NOMO-1 (cell line): ENCODE data around the gene STARD3.

Experiments
- DNase-seq, 2 experiments: peaks; one replicate each; lab custom pipeline; 2025; ENCODE audit not compliant: unreplicated experiment in 2 of 2; lab: John Stamatoyannopoulos, UW

Gene STARD3

DNA sequence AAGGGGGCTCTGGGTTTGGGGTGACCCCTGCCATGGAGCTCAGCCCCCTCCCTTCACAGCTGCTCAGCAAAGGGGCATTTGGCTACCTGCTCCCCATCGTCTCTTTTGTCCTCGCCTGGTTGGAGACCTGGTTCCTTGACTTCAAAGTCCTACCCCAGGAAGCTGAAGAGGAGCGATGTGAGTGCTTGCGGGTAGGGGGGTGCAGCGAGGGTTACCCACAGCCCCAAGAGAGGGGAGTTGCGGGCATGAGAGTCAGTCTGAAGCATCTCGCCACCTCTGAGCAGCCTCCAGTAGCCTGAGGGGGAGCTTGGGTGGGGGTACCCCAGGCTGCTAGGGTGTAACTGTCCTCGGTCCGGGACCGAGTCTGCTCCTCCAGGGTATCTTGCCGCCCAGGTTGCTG lies 21.4 kb downstream of the STARD3 start:
- no peak for DNase-seq

DNA sequence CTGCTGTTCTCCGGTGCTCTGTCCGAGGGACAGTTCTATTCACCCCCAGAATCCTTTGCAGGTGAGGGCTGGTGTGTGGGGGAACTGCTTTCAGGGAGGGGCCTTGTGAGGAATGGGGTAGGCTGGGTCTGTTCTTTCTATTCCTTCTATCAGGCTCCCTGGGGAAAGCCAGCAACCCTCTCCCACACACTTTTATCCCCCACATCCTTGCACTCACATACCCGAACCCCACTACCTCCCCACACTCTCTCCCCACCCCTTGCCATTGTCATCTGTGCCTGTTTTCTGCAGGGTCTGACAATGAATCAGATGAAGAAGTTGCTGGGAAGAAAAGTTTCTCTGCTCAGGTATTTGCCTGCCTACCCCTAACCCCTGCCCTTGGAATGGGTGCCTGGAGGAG lies 21.8 kb downstream of the STARD3 start:
- no peak for DNase-seq

DNA sequence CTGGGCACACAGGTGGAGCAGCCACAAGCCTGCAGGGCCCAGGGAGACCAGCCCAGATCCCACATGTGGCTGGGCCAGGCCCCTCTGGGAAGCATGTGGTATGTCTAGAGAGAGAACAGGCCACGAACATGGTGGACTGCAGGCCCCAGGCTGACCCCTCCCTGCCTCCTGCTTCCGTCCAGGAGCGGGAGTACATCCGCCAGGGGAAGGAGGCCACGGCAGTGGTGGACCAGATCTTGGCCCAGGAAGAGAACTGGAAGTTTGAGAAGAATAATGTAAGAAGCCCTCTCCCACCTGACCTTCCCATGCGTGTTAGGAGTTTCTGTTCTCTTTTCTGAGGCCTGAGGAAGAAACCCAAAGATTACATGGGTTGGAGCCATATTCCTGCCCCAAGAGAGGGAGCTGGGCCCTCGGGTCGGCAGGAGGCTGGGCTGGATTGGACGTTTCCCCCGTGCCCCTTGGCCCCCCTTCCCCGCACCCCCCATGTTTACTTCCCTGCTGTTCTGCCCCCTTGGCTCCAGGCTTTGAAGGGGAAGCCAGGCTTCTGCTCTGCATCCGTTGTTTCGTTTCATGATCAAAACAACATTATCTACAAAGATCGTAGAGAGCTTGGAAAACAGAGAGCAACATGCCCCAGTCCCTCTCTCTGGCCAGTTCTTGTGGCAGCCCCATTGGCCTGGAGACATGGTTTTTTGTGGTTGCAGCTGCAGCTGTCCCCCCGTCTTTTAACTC lies 22.5 kb downstream of the STARD3 start:
- DNase-seq = peak in 1 of 2 experiments; percentile 45

DNA sequence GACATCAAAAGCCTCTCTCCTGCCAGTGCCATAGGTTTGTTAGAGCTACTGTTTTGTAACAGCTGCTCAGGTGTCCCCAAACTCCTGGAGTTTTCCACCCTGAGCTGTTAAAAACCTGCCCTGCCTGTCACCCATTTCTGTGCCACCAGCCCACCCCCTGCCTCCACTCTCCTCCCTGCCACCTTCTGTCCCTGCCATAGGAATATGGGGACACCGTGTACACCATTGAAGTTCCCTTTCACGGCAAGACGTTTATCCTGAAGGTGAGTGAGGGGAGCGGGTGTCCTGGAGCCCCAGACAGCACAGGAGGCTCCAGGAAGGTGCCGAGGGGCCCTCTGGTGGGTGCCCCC lies 23.0 kb downstream of the STARD3 start:
- DNase-seq = no peak

DNA sequence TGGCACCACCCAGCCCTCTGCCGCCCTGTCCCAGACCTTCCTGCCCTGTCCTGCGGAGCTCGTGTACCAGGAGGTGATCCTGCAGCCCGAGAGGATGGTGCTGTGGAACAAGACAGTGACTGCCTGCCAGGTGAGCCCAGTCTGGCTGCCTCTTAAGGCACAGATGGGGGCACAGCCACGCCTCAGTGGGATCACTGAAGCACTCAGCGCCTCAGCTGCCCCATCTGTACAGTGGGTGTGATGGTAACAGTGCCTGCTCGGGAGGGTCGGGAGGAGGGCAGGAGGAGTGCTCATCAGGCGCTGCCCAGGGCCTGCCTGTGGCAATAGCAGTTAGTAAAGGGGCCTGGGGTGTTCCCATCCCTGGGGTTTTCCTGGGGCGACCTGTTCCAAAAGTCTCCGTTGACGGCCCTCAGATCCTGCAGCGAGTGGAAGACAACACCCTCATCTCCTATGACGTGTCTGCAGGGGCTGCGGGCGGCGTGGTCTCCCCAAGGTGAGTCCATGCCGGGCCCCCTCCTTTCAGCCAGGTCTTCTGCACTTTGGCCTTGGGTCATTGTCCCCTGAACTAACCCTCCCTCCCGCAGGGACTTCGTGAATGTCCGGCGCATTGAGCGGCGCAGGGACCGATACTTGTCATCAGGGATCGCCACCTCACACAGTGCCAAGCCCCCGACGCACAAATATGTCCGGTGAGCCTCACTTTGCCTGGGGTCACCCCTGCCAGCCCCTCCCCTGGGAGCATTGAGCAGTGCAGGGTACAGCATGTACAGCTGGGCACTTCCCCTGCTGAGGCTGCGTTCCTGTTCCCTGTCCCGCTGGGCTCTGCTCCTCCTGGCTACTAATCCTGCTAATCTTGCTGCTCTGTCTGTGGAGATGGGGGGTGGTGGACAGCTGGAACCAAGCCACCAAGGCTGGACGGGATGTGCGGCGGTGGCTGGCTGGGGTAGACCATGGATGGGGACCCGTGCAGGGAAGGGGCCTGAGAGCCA lies 23.7 kb downstream of the STARD3 start:
- no peak for DNase-seq

DNA sequence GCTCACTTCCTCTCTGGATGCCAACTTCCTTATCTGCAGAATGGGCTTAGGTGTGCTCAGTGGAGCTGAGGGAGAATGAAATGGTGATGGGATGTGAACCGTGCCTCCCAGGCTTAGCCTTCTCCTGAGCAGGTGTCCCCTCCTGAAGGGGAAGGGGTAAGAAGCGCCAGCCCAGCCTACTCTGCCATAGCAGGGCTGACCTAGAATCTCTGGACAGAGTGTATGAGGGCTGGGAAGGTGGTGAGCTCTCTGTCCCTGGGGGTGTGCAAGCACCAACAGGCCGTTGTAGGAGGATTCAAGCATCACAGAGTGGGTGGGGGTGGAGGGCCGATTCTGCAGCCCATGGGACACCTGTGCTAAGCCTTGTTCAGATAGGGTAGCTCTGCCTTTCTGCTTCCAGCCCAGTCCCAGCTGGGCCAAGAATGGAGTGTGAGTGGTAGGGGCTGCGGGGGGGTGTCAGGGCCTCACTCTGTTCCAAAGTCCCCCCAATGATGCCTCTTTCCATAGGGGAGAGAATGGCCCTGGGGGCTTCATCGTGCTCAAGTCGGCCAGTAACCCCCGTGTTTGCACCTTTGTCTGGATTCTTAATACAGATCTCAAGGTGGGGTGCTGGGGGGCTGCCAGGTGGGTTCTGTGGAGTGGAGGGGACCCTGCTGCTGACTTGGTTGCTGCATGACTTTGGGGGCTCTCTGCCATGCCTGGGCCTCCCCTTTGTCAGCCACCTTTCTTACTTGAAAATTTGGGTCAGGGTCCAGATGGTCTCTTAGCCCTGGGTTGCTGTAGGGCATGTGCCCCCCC lies 25.0 kb downstream of the STARD3 start:
- DNase-seq = no peak

DNA sequence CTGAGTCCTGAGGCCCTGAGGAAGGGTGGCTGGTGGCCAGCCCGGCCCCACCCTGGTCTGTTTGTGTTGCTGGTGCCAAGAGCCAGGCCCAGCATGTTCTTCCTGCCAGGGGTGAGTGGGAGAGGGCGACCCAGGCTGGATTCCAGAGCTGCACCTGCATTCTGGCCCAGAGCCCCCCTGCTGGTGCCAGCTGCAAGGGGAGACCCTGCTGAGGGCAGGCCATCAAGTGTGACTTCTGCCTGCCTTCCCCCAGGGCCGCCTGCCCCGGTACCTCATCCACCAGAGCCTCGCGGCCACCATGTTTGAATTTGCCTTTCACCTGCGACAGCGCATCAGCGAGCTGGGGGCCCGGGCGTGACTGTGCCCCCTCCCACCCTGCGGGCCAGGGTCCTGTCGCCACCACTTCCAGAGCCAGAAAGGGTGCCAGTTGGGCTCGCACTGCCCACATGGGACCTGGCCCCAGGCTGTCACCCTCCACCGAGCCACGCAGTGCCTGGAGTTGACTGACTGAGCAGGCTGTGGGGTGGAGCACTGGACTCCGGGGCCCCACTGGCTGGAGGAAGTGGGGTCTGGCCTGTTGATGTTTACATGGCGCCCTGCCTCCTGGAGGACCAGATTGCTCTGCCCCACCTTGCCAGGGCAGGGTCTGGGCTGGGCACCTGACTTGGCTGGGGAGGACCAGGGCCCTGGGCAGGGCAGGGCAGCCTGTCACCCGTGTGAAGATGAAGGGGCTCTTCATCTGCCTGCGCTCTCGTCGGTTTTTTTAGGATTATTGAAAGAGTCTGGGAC lies 25.8 kb downstream of the STARD3 start:
- DNase-seq = no peak

DNA sequence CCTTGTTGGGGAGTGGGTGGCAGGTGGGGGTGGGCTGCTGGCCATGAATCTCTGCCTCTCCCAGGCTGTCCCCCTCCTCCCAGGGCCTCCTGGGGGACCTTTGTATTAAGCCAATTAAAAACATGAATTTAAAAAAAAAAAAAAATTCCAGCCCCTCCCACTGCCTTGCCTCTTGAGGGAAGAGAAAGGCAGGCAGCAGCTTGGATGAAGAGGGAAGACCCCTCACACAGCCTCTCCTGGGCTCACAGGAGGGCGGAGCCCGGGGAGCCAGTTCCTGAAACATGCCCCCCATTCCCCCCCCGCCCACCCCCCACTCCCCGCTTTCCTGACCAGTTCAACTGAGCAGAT lies 26.4 kb downstream of the STARD3 start:
- DNase-seq = no peak

DNA sequence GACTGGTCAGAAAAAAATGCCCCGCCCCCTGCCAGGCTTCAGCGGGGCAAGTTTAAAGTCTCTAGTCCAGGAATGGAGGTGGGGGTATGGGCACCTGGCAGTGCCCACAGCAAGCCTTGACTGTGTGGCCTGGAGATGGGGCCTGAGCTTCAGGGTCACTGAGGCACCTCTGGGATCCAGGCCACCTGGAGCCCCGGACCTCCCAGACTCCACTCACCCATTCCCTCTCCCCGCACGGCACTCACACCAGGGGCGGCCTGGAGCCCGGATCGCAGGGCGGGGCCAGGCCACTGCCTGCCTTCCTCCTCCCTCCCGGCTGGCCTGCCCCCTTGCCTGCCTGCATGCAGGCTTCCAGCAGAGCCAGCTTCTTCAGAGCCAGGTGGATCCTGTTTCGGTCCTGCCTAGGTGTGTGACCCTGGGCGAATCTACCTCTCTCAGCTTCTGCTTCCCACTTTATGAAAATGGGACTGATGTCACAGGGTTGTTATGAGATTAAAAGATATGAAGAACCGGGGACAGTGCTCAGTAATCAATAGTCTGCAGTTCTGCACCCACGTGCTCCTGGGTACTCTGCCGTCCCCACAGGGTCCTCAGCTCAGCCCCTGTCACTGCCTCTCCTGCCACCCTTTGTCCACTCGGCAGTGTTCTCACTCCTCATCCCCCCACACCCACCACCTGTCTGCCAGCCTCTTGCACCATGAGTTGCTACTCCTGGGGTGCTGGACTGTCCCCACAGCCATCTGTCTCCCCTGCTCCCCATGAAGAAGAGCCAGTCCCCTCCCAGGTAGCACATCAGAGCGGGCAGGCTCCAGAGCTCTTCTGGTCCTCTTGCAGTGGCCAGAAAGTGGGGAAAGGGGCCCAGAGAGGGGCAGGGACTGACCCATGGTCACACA lies 27.0 kb downstream of the STARD3 start:
- no peak for DNase-seq

DNA sequence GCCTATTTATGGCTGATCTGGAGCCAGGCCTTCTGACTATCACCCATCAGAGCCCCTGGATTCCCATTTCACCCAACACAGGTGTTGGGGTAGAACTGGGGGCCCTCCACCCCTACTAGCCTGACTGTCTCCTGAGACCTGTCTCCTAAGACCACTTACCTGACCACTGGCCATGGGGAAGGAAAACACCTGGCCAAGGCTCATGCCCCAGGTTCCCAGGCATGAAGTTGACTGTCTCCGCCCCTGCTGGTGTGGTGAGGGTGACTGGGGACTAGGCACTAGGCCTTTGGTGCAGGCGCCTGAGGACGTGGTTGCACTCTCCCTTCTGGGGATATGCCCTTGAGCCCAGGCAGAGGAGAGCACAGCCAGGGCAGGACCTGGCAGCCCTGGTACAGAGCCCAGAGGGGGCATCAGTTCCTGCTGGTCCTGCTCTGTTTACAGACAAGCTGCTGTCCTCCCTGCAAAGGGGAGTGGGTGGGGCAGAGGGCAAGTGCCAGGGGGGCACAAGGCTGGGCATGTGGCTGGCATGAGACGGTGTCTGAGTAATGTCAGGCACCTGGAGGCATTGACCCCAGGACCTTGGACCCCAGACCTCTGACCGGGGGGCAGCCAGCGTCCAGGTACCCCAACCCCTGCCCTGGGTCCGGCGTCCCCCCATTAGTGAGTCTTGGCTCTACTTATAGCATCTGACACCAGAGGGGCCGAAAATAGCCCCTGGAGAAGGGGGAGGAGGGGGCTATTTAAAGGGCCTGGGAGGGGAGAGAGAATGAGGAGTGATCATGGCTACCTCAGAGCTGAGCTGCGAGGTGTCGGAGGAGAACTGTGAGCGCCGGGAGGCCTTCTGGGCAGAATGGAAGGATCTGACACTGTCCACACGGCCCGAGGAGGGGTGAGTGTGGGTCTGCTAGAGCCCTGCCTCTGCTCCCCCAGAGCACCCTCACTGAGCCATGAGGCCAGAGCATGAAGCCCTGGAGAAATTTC lies 27.9 kb downstream of the STARD3 start, which contains the start of gene TCAP:
TCAP (plus strand) TSS at position 769 of the 981 bp plus-strand sequence; CDS start at position 780, 11 bp downstream.
- no peak for DNase-seq

DNA sequence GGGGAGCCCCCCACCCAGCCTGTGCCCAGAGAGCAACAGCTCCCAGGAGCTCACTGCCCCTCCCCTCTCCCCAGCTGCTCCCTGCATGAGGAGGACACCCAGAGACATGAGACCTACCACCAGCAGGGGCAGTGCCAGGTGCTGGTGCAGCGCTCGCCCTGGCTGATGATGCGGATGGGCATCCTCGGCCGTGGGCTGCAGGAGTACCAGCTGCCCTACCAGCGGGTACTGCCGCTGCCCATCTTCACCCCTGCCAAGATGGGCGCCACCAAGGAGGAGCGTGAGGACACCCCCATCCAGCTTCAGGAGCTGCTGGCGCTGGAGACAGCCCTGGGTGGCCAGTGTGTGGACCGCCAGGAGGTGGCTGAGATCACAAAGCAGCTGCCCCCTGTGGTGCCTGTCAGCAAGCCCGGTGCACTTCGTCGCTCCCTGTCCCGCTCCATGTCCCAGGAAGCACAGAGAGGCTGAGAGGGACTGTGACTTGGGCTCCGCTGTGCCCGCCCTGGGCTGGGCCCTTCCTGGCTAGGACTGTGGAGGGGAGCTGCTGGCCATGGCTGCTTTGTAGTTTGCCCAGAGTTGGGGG lies 28.8 kb downstream of the STARD3 start:
- DNase-seq = no peak

DNA sequence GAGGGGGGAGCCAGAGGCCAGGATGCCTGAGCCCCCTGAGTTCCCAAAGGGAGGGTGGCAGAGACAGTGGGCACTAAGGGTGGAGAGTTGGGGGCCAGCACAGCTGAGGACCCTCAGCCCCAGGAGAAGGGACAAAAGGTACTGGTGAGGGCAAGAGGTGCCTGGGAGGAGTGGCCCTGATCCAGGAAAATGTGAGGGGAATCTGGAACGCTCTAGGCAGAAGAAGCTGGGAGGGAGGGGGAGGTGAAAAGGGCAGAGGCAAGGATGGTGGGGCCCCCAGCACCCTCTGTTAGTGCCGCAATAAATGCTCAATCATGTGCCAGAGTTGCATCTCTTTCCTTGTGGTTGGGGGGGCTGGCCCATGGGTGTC lies 29.3 kb downstream of the STARD3 start:
- no peak for DNase-seq

DNA sequence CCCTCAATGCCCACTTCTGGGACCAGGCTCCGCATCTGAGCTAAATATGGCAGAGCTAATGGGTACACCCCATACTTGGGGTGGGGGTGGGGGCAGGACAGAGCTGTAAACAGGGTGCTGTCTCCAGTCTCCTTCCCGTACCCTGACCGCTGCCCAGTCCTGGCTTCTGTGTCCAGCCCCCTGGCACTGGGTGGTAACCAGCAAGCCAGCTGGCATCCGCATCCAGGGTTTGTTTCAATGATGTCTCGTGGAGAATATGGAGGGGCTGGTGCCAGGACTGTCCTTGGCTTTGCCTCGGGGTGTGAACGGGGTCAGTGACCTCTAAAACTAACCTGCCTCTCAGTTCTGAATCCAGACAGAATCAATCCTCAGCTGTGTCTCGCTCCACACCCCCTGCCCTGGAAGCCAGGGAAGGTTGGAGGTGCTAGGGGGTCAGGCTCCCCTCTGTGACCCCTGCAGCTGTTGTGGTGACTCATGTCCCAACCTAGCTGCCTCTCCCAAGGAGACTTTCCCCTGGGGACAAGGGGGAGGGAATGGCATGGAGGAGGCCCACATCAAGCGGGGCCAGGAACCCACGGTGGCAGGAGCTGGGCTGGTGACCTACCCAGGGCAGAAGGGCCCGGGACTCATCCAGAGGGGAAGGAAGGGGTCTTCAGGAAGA lies 29.8 kb downstream of the STARD3 start:
- no peak for DNase-seq

DNA sequence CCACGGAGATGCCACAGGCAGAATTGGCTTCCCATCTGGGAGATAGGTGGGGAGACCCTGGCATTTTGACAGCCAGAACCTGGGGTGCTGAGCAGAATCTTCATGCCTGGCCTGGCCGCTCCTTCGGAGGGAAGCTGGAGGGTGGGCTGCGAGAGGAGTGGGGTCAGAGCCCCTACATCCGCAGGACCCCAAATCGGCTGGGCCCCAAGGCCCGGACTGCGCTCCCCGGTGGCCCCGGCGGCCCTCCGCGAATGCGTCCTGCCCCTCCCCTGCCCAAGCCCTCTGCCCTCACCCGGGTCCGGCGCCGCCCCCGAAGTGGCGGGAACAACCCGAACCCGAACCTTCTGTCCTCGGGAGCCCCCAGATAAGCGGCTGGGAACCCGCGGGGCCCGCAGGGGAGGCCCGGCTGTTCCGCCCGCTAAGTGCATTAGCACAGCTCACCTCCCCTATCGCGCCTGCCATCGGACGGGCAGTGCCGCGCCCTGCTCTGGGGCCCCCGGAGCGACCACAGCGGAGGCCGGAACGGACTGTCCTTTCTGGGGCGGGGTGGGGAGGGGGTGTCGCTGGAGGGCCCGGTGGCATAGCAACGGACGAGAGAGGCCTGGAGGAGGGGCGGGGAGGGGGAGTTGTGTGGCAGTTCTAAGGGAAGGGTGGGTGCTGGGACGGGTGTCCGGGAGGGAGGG lies 30.5 kb downstream of the STARD3 start:
- DNase-seq = no peak

DNA sequence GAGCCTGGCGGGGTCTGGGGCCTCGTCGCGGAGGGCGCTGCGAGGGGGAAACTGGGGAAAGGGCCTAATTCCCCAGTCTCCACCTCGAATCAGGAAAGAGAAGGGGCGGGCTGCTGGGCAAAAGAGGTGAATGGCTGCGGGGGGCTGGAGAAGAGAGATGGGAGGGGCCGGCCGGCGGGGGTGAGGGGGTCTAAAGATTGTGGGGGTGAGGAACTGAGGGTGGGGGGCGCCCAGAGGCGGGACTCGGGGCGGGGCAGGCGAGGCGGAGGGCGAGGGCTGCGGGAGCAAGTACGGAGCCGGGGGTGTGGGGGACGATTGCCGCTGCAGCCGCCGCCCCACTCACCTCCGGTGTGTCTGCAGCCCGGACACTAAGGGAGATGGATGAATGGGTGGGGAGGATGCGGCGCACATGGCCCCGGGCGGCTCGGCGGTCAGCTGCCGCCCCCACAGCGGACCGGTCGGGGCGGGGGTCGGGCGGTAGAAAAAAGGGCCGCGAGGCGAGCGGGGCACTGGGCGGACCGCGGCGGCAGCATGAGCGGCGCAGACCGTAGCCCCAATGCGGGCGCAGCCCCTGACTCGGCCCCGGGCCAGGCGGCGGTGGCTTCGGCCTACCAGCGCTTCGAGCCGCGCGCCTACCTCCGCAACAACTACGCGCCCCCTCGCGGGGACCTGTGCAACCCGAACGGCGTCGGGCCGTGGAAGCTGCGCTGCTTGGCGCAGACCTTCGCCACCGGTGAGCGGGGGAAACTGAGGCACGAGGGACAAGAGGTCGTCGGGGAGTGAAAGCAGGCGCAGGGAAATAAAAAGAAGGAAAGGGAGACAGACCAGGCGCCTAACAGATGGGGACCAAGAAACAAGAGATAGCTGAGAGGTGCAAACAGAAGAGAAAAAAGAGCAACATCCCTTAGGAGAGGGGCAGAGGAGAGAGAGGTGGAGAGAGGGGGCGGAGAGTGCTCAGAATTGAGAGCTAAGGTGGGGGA lies 31.3 kb downstream of the STARD3 start, which contains the start of gene PNMT:
PNMT (plus strand) TSS at position 509 of the 980 bp plus-strand sequence; CDS start at position 532, 23 bp downstream.
- peak; percentile 40 to 52 for DNase-seq
